Measurements from ENCODE around the gene ZNF507.
"Not testable (repeated sequence)": the region's sequence is repeated elsewhere in the genome, so short reads cannot be mapped to it uniquely, and the experiment has no call there.

The ZNF507 gene

DNA sequence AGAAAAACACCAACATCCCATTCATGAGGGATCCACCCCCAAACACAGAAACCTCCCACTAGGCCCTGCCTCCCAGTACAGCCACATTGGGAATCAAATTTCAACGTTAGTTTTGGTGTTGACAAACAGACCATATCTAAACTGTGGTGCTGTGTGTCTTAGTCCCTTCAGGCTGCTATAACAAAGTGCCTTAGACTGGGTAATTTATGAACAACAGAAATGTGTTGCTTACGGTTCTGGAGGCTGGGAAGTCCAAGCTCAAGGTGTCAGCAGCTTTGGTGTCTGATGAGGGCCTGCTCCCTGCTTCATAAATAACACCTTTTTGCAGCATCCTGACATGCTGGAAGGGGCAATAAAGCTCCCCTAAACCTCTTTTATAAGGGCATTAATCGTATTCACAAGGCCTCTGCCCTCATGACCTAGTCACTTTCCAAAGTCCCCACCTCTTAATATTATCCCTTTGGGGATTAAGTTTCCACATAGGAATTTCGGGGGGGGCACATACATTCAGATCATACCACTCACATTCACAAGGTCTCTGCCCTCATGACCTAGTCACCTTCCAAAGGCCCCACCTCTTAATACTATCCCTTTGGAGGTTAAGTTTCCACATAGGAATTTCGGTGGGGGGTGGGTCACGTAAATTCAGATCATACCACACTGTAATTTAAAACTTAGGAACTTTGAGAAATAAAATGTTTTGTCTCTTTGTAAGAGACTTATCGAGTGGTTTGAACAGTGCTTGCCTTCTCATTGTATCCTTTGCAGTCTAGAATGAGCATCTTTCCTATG, 27.5 kb downstream of the ZNF507 start:
- no peak for DNase-seq

- DNase-seq = no peak
Observed at GRCh38 chr19:32373585-32374295, 28.3 kb downstream of the ZNF507 start.

- not testable (repeated sequence) for DNase-seq
Observed at GRCh38 chr19:32374362-32374761, 29.0 kb downstream of the ZNF507 start.

DNA sequence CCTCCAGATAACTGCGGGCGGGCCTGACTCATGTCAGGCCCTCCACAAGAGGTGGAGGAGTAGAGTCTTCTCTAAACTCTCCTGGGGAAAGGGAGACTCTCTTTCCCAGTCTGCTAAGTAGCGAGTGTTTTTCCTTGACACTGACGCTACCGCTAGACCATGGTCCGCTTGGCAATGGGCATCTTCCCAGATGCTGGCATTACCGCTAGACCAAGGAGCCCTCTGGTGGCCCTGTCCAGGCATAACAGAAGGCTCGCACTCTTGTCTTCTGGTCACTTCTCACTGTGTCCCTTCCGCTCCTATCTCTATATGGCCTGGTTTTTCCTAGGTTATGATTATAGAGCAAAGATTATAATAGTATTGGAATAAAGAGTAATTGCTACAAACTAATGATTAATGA, 31.7 kb downstream of the ZNF507 start:
- peak; percentile 14 for DNase-seq

DNA sequence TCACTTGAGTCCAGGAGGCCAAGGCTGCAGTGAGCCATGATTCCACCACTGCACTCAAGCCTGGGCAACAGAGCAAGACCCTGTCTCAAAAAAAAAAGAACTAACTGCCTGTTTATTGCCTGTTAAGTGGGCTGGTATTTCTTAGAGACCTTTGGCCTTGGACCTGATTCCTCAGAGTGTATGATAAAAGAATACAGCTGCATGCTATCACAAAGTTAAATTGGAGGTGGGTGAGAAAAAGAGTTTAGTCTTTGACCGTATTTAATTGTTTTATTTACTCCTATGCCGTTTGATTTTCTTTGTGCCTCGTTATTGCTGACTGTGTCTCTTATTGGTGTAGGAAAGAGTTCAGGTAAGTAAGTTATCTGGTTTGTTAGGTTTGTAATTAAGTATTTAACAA, 34.9 kb downstream of the ZNF507 start:
- DNase-seq = no peak

GRCh38 chr19:32387701-32388392, 42.4 kb downstream of the ZNF507 start:
- DNase-seq = peak; percentile 88

- DNase-seq = peak; percentile 74
Observed at GRCh38 chr19:32388393-32388855, 43.0 kb downstream of the ZNF507 start.

- no peak for DNase-seq
Observed at GRCh38 chr19:32392901-32393300, 47.5 kb downstream of the ZNF507 start.

DNA sequence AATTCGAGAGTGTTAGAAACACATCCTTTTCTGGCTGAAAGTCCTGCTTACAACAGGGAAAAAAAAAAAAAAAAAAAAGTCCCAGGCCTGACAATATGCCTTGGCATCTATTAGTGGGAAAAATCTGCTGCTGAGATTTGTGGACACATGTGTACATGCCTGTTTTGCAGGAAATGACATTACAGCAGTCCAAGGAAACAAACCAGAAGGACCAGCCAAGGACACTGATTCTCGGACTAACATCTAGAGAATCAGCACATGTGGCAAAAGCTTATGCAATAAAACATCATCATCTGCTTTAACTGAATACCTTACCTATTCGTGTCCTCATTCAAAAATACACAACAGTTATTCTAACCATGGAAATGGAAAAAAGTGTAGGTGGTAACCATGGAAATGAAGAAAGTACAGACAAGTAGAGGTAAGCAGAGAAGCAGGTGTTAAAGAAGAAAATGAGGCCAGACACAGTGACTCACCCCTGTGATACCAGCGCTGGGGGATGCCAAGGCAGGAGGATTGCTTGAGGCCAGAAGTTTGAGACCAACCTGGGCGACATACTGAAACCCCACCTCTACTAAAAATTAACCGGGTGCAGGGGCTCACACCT, 50.7 kb downstream of the ZNF507 start:
- DNase-seq = no peak

GRCh38 chr19:32397671-32398101, 52.3 kb downstream of the ZNF507 start:
- no peak for DNase-seq

DNA sequence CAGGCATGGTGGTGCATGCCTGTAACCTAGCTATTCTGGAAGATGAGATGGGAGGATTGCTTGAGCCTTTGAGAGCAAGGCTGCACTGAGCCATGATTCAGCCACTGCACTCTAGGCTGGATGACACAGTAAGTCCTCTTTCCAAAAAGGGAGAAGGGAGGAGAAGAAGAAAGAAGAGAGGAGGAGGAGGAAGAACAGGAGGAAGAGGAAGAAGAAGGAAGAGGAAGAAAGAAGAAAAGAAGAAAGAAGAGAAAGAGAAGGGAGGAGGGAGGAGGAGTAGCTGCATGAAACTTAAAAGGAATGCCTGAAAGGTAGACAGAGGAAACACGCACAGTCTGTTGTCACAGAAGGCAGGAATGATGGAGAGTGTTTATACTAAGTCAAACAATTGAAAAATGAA, 56.6 kb downstream of the ZNF507 start:
- DNase-seq = no peak

- peak; percentile 95 for DNase-seq
Observed at GRCh38 chr19:32403291-32403995, 58.0 kb downstream of the ZNF507 start.

DNA sequence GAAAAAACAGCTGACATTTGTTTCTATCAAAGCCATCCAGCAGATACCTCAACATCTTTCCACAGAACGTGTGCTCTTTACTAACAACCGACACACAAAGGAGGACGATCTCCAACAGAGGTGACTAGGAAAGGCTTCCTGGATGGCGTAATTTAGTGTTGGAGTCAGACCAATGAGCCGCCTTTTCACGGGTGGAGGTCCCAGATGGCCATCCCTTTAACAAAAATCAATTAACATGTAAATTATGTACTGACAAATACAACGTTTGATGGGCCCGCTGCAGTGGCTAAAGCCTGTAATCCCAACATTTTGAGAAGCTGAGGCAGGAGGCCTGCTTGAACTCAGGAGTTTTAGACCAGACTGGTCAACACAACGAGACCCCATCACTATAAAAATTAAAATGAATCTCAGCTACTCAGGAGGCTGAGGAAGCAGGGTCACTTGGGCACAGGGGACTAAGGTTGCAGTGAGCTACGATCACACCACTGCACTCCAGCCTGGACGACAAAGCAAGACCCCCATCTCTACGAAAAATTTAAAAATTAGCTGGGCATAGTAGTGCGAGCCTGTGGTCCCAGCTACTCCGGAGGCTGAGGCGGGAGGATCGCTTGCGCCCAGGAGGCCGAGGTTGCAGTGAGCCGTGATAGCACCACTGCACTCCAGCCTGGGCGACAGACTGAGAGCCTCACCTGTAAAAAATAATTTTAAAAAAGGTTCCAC, 59.0 kb downstream of the ZNF507 start:
- DNase-seq = peak; percentile 51

GRCh38 chr19:32404933-32405430, 59.6 kb downstream of the ZNF507 start:
- peak; percentile 66 for DNase-seq

GRCh38 chr19:32405431-32406160, 60.2 kb downstream of the ZNF507 start, which contains the start of gene DPY19L3:
TSS of gene DPY19L3 (plus strand) at chr19:32405770. CDS start at chr19:32408254, 2,484 bp downstream.
- peak; percentile 97 for DNase-seq

DNA sequence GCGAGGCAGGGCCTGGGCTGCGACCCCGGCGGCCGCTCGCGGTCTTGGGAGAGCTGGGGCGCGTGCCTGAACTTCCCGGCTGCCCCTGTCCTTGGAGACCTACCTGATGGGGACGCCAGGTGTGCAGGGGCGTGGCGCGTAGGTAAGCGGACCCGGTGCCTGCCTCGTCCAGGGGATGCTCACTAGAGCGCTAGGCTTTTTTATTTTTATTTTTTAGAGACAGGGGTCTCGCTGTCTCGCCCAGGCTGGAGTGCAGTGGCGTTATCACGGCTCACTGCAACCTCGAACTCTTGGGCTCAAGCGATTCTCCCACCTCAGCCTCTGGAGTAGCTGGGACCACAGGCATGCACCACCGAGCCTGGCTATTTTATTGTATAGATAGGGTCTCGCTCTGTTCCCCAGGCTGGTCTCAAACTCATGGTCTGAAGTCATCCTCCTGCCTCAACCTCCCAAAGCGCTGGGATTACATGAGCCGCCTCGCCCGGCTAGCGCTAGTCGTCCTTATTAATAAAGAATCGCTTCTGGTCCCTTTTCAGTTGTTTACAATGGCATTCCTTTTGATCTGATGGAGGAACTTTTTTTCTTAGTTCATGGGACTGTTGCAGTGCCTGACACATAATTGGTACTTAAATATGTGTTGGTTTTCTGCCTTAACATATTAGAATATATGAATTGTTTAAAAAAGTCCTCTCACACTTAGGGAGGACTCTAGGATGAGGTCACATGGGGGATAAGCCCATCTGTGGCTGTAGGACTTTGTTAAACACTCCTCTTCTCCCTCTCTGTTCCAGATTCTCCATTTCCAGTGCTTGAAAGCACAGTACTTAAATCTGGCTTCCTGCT, 61.0 kb downstream of the ZNF507 start:
- peak; percentile 35 for DNase-seq

DNA sequence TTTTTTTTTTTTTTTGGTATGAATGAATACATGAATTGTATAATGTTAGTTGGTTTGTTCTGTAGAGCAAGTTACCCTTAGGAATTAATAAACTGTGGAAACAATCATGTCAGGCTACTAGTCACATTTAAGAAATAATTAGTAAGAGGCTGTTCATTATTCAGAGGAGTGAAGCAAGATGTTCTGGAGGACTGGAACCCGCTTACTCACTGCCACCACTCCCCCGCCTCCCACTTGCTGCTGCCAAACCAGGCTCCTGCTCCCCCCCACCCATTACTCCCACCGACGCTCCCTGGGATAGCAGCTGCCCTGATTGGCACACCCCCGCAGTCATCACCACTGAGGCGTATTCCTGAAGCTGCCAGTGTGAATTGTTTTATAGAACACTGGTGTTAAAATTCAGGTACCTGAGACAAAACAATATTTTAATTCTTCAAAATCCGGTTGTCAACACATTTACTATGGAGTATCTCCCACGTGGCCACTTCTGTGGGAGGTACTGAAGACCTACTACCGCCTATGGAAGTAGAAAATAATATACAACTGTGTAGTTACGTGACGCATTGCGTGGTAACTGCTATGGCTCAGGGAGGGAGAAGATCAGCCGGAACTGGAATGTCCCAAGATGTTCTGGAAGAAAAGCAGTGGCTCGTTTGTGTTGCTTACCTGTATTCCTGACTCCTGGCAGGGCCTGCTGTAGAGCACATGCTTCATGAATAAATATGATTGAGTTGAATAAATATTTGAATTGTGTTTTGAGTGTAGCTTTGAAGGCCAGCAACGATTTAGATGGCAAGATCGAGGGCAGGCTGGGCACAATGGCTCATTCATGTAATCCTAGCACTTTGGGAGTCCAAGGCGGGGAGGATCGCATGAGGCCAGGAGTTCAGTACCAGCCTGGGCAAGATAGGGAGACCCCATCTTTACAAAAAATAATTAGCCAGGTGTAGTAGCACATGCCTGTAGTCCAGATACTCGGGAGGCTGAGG, 61.9 kb downstream of the ZNF507 start:
- no peak for DNase-seq

DNA sequence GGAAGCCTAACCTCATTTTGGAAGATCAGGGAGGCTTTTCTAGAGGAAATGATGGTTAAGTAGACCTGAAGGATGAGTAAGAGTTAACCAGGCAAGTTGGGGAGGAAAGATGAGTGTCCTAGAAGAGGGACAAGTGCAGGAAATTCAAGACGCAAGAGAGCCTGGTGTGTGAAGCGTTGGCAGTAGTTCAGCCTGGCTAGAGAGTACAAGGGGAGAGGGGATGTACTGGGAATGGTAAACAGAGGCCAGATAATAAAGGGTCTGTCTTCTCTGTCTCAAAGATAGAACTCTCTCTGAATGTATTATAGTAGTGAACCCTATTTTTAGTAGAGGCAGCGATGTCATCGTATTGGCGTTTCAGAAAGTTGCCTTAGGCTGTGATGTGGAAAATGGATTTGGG, 69.8 kb downstream of the ZNF507 start:
- no peak for DNase-seq

Measured in NCI-H82 (cell line).